ENCODE data around the gene BTBD16.

Gene BTBD16

DNA sequence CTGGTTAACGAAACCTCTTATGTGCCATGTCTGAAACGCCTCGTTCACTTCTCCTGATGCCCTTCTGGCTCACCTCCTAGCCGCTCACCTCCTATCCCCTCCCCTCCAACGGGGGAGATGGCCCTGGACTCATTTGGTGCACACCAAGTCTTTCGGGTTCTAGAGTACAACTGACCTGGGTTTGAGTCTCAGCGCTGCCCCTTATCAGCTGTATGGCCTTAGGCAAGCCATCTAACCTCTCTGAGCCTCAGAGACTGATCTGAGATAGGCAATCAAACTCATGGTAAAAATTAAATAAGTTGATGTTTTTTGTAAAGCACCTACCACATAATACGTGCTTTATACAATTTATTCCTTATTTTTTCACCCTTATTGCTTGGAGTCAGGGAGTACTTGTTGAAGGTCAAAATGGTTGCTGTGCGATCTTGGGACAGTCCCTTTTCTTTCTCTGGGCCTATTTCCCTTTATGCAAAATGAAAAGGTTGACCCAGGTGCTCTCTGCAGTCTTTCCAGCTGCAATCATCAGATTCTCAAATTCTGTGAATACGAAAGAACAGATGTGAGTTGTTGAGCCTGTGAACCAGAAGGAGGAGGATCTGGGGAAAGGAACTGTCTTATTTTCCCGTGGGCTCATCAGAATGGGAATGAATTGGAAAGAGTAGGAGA, 72.2 kb downstream of the BTBD16 start:
- DNase-seq (ENCODE audit: low read depth in 1 of 2, low spot score in 1 of 2) = no peak

DNA sequence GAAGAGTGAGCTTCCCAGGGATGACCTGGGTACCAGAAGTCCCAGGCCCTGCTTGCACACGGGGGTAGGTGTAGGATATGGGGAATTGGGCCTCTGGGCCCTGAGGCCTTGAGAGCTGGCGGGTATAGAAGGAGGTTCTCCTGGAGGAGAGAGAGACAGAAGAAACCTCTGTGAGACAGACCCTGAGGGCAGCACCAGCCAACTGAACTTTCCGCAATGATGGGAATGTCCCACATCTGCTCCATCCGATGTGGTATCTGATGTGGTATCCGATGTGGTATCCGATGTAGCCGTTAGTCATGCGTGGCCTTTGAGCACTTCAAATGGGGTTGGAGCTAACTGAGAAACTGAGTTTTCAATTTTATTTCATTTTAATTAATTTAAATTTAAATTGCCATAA, 72.8 kb downstream of the BTBD16 start:
- DNase-seq (ENCODE audit: low read depth in 1 of 2, low spot score in 1 of 2) = no peak

DNA sequence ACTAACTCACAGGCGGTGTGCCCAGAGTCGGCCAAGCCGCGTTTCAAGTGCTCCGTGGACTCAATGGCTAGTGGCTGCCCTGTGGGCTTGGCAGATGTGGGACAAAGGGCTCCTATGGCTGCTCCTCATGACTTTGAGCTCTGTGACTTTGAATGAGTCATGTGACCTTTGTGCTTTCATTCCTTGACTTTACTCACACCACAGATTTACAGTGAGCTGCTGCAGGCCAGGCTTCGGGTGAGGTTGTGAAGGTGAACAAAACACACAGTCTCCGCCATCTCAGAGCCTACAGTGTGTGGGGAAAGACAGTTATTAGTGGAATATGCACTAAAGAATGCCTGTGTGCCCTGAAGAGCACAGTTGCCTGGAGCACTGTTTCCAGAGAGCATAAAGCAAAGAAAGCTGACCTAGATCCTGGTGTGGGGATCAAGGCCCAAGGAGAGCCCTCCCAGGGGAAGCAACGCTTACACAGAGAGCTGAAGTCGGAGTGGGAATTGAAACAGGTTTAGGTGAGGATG, 73.7 kb downstream of the BTBD16 start:
- no peak for DNase-seq (ENCODE audit: low read depth in 1 of 2, low spot score in 1 of 2)

DNA sequence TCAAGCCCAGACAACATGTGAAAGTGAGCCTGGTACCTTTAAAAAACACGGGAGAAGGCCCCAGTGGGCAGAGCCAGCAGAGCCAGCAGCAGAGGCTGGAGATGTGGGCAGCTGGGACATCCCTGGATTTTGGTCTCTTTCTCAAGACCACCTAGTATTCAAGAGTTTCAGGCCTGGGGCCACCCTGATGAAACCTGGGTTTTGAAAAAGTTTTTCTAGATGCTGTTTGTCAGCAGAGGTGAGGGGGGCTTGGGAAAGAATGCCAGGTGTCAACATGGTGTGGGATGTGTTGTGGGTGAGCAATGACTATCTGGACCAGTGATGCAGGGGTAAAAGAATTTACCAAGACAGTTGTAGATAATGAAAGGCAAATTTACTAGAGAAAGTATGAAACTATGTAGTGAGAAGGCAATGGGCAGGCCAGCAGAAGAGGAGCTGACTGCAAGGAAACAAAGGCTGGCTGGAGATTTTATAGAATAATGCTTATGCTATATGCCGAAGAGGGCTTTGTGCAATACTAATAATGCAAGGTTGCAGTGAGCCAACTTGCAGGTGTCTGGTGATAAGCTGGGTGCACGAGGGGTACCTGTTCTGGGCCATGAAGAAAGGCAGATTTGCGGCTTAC, 75.3 kb downstream of the BTBD16 start:
- no peak for DNase-seq (ENCODE audit: low read depth in 1 of 2, low spot score in 1 of 2)

DNA sequence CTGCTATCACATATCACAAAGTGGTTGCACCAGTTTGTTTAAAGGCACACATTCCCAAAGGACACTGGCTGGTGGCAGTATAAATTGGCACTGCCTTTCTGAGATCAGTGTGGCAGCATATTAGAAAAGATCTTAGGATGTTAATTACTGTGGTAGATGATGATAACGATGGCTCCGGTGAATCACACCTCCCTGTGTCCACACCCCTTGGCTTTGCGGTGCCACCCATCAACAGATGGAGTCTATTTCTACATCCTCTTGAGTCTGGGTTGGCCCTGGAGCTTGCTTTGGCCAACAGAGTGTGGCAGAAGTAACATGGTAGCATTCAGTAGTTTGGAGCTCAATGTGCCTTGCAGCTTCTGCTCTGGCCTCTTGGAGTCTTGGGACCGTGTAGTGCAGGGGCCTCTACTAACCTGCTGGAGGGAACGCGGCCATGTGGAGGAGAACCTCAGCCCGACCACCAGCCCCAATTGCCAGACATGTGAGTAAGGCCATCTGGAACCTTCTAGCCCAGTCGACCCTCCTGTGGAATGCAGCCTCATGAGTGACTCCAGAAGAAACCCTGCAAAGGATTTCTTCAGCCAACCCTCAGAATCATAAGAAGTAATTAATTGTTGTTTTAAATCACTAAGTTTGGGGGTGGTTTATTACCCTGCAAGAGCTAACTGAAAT, 76.2 kb downstream of the BTBD16 start:
- no peak for DNase-seq (ENCODE audit: low read depth in 1 of 2, low spot score in 1 of 2)

DNA sequence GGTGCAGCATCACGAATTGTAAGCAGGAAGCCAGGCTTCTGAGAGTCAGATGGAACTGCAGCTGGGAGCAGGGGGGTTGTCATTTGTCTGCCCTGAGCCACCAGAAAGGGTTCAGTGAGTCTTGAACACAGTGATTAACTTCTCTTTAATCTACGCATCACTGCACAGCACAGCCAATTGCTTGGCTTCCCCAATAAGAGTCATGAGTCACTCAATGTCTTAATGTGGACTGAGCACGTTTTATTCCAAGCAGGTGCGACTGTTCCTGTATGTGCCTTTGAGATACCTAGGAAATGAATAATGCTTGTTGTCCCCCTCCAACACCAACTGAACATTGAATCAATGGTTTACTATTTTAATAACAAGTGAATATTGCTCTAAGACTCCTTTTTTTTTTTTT, 77.4 kb downstream of the BTBD16 start:
- DNase-seq (ENCODE audit: low read depth in 1 of 2, low spot score in 1 of 2) = no peak

GRCh38 chr10:122348935-122349361, 77.9 kb downstream of the BTBD16 start:
- DNase-seq (ENCODE audit: low read depth in 1 of 2, low spot score in 1 of 2) = no peak

- DNase-seq (ENCODE audit: low read depth in 1 of 2, low spot score in 1 of 2) = no peak
Observed at GRCh38 chr10:122349758-122350369, 78.8 kb downstream of the BTBD16 start.

- DNase-seq (ENCODE audit: low read depth in 1 of 2, low spot score in 1 of 2) = no peak
Observed at GRCh38 chr10:122350893-122351292, 79.8 kb downstream of the BTBD16 start.

- DNase-seq (ENCODE audit: low read depth in 1 of 2, low spot score in 1 of 2) = no peak
Observed at GRCh38 chr10:122352817-122353525, 81.9 kb downstream of the BTBD16 start.

GRCh38 chr10:122354383-122354782, 83.3 kb downstream of the BTBD16 start:
- DNase-seq (ENCODE audit: low read depth in 1 of 2, low spot score in 1 of 2) = no peak

DNA sequence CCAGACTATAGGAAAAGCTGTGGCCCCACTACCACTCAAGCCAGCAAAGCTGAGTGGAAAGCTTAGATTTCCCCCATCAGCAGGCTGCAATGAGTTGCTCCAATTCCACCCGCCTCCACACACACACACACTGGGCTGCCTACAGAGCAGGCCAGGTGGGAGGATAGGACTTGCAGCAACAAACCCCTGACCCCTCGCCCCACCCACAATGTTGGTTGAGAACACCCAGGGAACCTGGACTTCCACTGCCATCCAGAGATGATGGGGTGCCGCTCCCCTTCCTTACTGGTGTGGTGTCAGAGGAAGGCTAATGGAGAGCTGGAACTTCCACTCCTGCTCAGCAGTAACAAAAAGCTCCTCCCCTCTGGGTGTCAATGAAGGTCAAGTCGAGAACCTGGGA, 86.6 kb downstream of the BTBD16 start:
- DNase-seq (ENCODE audit: low read depth in 1 of 2, low spot score in 1 of 2) = no peak

- DNase-seq (ENCODE audit: low read depth in 1 of 2, low spot score in 1 of 2) = no peak
Observed at GRCh38 chr10:122359621-122360020, 88.5 kb downstream of the BTBD16 start.

DNA sequence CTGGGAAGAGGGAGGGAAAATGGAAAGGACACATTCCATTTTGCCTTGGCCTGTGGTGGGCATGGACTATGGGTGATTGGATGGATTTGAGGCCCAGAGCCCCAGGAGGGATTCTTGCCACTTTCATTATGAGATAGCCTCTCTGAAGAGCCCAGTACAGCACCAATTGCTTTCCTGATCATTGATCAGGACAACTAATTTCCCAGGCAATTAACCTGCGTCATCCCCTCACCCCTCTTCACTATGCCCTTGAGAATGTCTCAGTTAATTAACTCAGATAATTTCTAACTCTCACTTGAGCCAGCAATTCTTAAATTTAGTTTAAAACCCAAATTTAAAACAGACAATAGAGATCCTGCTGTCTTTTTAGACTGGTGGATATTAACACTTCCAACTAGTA, 90.0 kb downstream of the BTBD16 start:
- no peak for DNase-seq (ENCODE audit: low read depth in 1 of 2, low spot score in 1 of 2)

GRCh38 chr10:122362031-122362592, 91.0 kb downstream of the BTBD16 start:
- no peak for DNase-seq (ENCODE audit: low read depth in 1 of 2, low spot score in 1 of 2)

DNA sequence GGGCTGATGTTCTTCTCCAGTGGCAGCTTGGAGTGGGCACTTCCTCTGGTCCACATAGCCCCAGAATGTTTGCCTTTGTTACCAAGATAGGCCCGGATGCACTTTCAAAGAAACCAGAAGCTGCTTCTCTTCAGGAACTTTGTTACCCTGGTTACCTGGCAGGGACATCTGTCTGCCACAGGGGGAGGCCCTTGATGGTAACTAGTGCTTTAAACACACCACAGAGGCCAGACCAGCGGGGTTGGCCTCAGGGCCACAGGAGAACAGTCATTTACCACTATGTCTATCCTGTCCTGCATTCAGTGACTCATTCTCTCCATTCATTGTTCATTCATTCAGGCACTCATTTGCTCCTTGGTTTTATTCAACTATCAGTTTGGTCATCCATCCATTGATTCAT, 91.5 kb downstream of the BTBD16 start:
- no peak for DNase-seq (ENCODE audit: low read depth in 1 of 2, low spot score in 1 of 2)

- DNase-seq (ENCODE audit: low read depth in 1 of 2, low spot score in 1 of 2) = no peak
Observed at GRCh38 chr10:122363311-122363710, 92.2 kb downstream of the BTBD16 start.

GRCh38 chr10:122363722-122364463, 92.8 kb downstream of the BTBD16 start:
- no peak for DNase-seq (ENCODE audit: low read depth in 1 of 2, low spot score in 1 of 2)

DNA sequence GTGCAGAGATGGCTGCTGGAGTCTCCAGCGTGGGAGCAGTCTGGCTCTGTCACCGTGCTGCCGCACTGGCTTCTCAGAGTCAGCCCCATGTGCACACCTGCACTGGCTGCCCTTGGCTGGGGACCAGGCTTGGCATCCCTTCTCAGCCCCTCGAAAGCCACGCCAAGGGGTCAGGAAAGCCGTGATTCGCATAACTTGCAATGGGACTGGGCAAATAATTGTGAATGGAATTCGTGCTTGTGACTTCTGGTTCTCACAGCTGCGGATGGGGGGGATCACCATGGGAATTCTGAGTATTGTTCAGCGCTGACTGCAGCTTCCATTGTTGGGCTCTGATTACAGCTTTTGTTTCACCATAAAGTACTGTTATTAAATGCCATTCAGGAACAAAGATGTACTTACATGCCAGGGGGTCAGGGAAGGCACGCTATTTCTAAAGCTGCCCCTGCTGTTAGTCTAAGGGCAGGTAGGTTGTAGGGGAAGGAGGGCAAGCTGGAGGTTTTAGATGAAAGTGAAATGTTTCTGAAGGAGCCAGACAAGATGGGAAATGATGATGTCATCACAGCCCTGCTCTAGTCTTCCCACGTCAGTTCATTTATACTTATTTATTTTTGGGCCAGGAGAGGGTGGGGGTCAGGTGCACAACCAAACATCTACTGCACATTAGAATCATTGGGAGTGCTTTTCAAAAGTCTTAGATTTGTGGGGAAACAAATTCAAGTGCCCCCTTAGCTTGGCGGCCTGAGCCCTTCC, 97.6 kb downstream of the BTBD16 start:
- DNase-seq (ENCODE audit: low read depth in 1 of 2, low spot score in 1 of 2) = no peak

- DNase-seq (ENCODE audit: low read depth in 1 of 2, low spot score in 1 of 2) = no peak
Observed at GRCh38 chr10:122373108-122373507, 102.0 kb downstream of the BTBD16 start.

All from activated T-helper 1 cell treated with anti-CD3 and anti-CD28 coated beads, Interleukin-2, amount 50 U/mL, for 16 hours (primary cell).